Umbilical cord (tissue), 2 donors: Measurements from ENCODE around the gene WASL. TPM values are rescaled to one million over a fixed set of nuclear protein-coding genes. Genes with fewer than 3 reads are reported as not detected.

Source experiments
- DNase-seq: peaks from one replicate; pipeline ENCODE4 v3.0.0-alpha.2; 2015; ENCODE audit warnings: low spot score
- total RNA-seq: library from RNA; depleted of rRNA; stranded (reverse); fragments of >200 nt; gene quantifications from one replicate; pipeline ENCODE4 v1.2.3, GENCODE V29; 2014; ENCODE audit warnings: low replicate concordance; ENCODE audit not compliant: insufficient read depth

WASL gene
- total RNA-seq, 1 donor from 2014 or later = 21.4 TPM

- no peak for DNase-seq
These were observed 52.7 kb downstream of the WASL start for GRCh38 chr7:123695944-123696677.

- no peak for DNase-seq
These were observed 56.3 kb downstream of the WASL start for GRCh38 chr7:123692471-123692877.

GRCh38 chr7:123690550-123690949, 58.3 kb downstream of the WASL start:
- no peak for DNase-seq

- DNase-seq = no peak
These were observed 59.6 kb downstream of the WASL start for GRCh38 chr7:123689250-123689649.

- no peak for DNase-seq
These were observed 61.1 kb downstream of the WASL start for GRCh38 chr7:123687727-123688126.

- no peak for DNase-seq
These were observed 61.6 kb downstream of the WASL start for GRCh38 chr7:123687161-123687560.

- DNase-seq = peak; percentile 72
These were observed 66.1 kb downstream of the WASL start for GRCh38 chr7:123682690-123683089.

- no peak for DNase-seq
These were observed 67.2 kb downstream of the WASL start for GRCh38 chr7:123681561-123681960.

- no peak for DNase-seq
These were observed 68.2 kb downstream of the WASL start for GRCh38 chr7:123680580-123680979.

GRCh38 chr7:123679614-123680013, 69.2 kb downstream of the WASL start:
- DNase-seq = no peak

- no peak for DNase-seq
These were observed 71.6 kb downstream of the WASL start for GRCh38 chr7:123677061-123677715.

- DNase-seq = peak; percentile 66
These were observed 73.7 kb downstream of the WASL start for GRCh38 chr7:123675181-123675473.

- peak; percentile 64 for DNase-seq
These were observed 74.2 kb downstream of the WASL start for GRCh38 chr7:123674399-123675180.

- DNase-seq = no peak
These were observed 74.9 kb downstream of the WASL start for GRCh38 chr7:123673752-123674398.

- no peak for DNase-seq
These were observed 75.6 kb downstream of the WASL start for GRCh38 chr7:123673137-123673732.

- no peak for DNase-seq
These were observed 79.3 kb downstream of the WASL start for GRCh38 chr7:123669485-123669884.

GRCh38 chr7:123666492-123666891, 82.3 kb downstream of the WASL start:
- peak; percentile 23 for DNase-seq

- DNase-seq = peak; percentile 39
These were observed 82.9 kb downstream of the WASL start for GRCh38 chr7:123665896-123666295.

GRCh38 chr7:123665157-123665556, 83.6 kb downstream of the WASL start:
- no peak for DNase-seq

- no peak for DNase-seq
These were observed 85.6 kb downstream of the WASL start for GRCh38 chr7:123663200-123663599.

- DNase-seq = no peak
These were observed 86.0 kb downstream of the WASL start for GRCh38 chr7:123662755-123663154.

- DNase-seq = no peak
These were observed 86.5 kb downstream of the WASL start for GRCh38 chr7:123662293-123662692.
